Smooth muscle cell (in vitro differentiated cells): Measurements from ENCODE around the gene JOSD1. TPM values are rescaled to one million over a fixed set of nuclear protein-coding genes. Genes with fewer than 3 reads are reported as not detected.
A peak's percentile ranks its signal among the peaks of the same experiment; 100 is the strongest.

ENCODE experiments used
- DNase-seq: peaks from one replicate; lab custom pipeline; 2025; ENCODE audit not compliant: unreplicated experiment; lab: John Stamatoyannopoulos, UW
- H2AFZ ChIP-seq: fragments of 200-600 bp; sonication (generic); 2 replicates; pipeline ENCODE4 v1.6.0; 2016; ENCODE audit warnings: antibody characterized with exemption, low read depth, mild to moderate bottlenecking
- H3F3A ChIP-seq: fragments of 200-600 bp; sonication (generic); 2 replicates; pipeline ENCODE4 v1.6.0; 2017; ENCODE audit warnings: antibody characterized with exemption, low read depth
- H3K27ac ChIP-seq: fragments of 200-600 bp; sonication (generic); 2 replicates; pipeline ENCODE4 v1.5.1; 2016; ENCODE audit warnings: low read depth, mild to moderate bottlenecking
- H3K27me3 ChIP-seq: fragments of 200-600 bp; sonication (generic); 2 replicates; pipeline ENCODE4 v1.6.1; 2016; ENCODE audit warnings: low read depth, mild to moderate bottlenecking
- H3K36me3 ChIP-seq: fragments of 200-600 bp; sonication (generic); 2 replicates; pipeline ENCODE4 v1.5.1; 2016; ENCODE audit warnings: low read depth
- H3K4me1 ChIP-seq: fragments of 200-600 bp; sonication (generic); 2 replicates; pipeline ENCODE4 v1.5.1; 2016; ENCODE audit warnings: low read depth
- H3K4me2 ChIP-seq: fragments of 200-600 bp; sonication (generic); 2 replicates; pipeline ENCODE4 v1.6.0; 2016; ENCODE audit warnings: mild to moderate bottlenecking
- H3K4me3 ChIP-seq: fragments of 200-600 bp; sonication (generic); 2 replicates; pipeline ENCODE4 v1.5.1; 2016; ENCODE audit warnings: mild to moderate bottlenecking
- H3K79me2 ChIP-seq: fragments of 200-600 bp; sonication (generic); 2 replicates; pipeline ENCODE4 v1.6.0; 2016; ENCODE audit warnings: low read depth, mild to moderate bottlenecking
- H3K9ac ChIP-seq: fragments of 200-600 bp; sonication (generic); 2 replicates; pipeline ENCODE4 v1.6.0; 2016; ENCODE audit warnings: low read depth
- H3K9me3 ChIP-seq: fragments of 200-600 bp; sonication (generic); replicated peaks from 2 replicates; pipeline ENCODE4 v1.5.1; 2016; ENCODE audit warnings: low read depth
- H4K20me1 ChIP-seq: fragments of 200-600 bp; sonication (generic); 2 replicates; pipeline ENCODE4 v1.6.0; 2016; ENCODE audit warnings: low read depth
- CTCF ChIP-seq: fragments of 200-600 bp; sonication (generic); IDR thresholded peaks from 2 replicates; pipeline ENCODE4 v1.5.1; 2017; ENCODE audit warnings: borderline replicate concordance, mild to moderate bottlenecking, antibody characterized with exemption; ENCODE audit not compliant: insufficient read depth, poor library complexity, severe bottlenecking
- WGBS: methylation state at CpG from one replicate; pipeline ENCODE4 v1.1.7; 2016; ENCODE audit warnings: low lambda C conversion rate; 5-methylcytosine and 5-hydroxymethylcytosine counted together
- polyA plus RNA-seq: library from polyadenylated mRNA; unstranded; fragments of >200 nt; fragmentation: Nextera tagmentation; extraction: Ambion mirVana; gene quantifications from 2 replicates; pipeline ENCODE4 v1.2.1, GENCODE V29; 2016
- small RNA-seq: library from RNA; depleted of rRNA; stranded (forward); fragments of <200 nt; gene quantifications from one replicate; pipeline ENCODE3, GENCODE V24; 2014
- total RNA-seq: library from RNA; depleted of rRNA; stranded (reverse); fragments of >200 nt; gene quantifications from 2 replicates; pipeline ENCODE4 v1.2.3, GENCODE V29; 2014

The JOSD1 gene
- total and polyA plus RNA-seq, 2 experiments from 2014 or later: 6.2 to 38.9 TPM

- H3K9me3 ChIP-seq: no peaks in the 10 kb centered on the region
- WGBS: 93% methylated on average over 10 of the region's 13 CpGs
- no peak for DNase-seq
These were observed 59.2 kb downstream of the JOSD1 start for GRCh38 chr22:38641476-38642040.

GRCh38 chr22:38638728-38639127, 62.0 kb downstream of the JOSD1 start:
- Histone ChIP-seq H3K79me2 (no peaks in the 10 kb centered on the region), H3K9ac (no peak overlapping the region), H3K4me1 (no peaks in the 10 kb centered on the region), H3K36me3 (no peaks in the 10 kb centered on the region), H3K4me3 (no peak overlapping the region), H2AFZ (no peak overlapping the region), H3K9me3 (no peaks in the 10 kb centered on the region), H3K27ac (no peak overlapping the region), H4K20me1 (no peaks in the 10 kb centered on the region), H3F3A (no peaks in the 10 kb centered on the region), H3K4me2 (no peak overlapping the region), H3K27me3 (no peaks in the 10 kb centered on the region)
- no peak for DNase-seq
- no peak for TF ChIP-seq CTCF
- WGBS: 73% methylated on average over 3 of the region's 3 CpGs

More at GRCh38 chr22:38641476-38642040, 59.2 kb downstream of the JOSD1 start:
- Histone ChIP-seq H3K4me3 (no peak overlapping the region), H2AFZ (no peak overlapping the region), H3F3A (no peaks in the 10 kb centered on the region), H3K4me2 (no peak overlapping the region), H4K20me1 (no peaks in the 10 kb centered on the region), H3K27ac (no peak overlapping the region), H3K4me1 (no peaks in the 10 kb centered on the region), H3K36me3 (no peaks in the 10 kb centered on the region), H3K27me3 (no peaks in the 10 kb centered on the region), H3K9ac (no peak overlapping the region), H3K79me2 (no peaks in the 10 kb centered on the region)
- no peak for TF ChIP-seq CTCF

GRCh38 chr22:38638216-38638615, 62.5 kb downstream of the JOSD1 start:
- Histone ChIP-seq H3K4me2 (no peak overlapping the region), H3K4me3 (no peak overlapping the region), H3K27ac (no peak overlapping the region), H2AFZ (no peak overlapping the region), H3F3A (no peaks in the 10 kb centered on the region), H3K9ac (no peak overlapping the region), H3K9me3 (no peaks in the 10 kb centered on the region), H3K4me1 (no peaks in the 10 kb centered on the region), H3K27me3 (no peaks in the 10 kb centered on the region), H4K20me1 (no peaks in the 10 kb centered on the region), H3K36me3 (no peaks in the 10 kb centered on the region), H3K79me2 (no peaks in the 10 kb centered on the region)
- 94% methylated on average over 2 of the region's 2 CpGs for WGBS
- no peak for TF ChIP-seq CTCF
- no peak for DNase-seq

Small RNA genes lying within 50 kb of the gene (small RNA-seq; reads per million reads assigned to genes)
- gene AL021707.8: 1.2 reads per million, percentile 34 among the genes with 10 or more reads in this experiment

Other genes starting within 250 kb of the JOSD1 start
- 0.81 TPM in 1 of 2 replicates, not detected in the other for gene KCNJ4, start 245.7 kb downstream of the JOSD1 start, total RNA-seq
- gene KCNJ4, start 245.7 kb downstream of the JOSD1 start, polyA plus RNA-seq: not detected in 2 replicates
- 163 and 207 TPM in 2 replicates for gene KDELR3, start 232.8 kb downstream of the JOSD1 start, total RNA-seq
- 198 and 252 TPM in 2 replicates for gene KDELR3, start 232.8 kb downstream of the JOSD1 start, polyA plus RNA-seq
- gene DDX17, start 194.6 kb downstream of the JOSD1 start, total RNA-seq: 182 and 201 TPM in 2 replicates
- 11.5 and 22.2 TPM in 2 replicates for gene DDX17, start 194.6 kb downstream of the JOSD1 start, polyA plus RNA-seq
- 0.13 and 0.81 TPM in 2 replicates for gene DMC1, start 130.8 kb downstream of the JOSD1 start, total RNA-seq
- 0.77 and 1.1 TPM in 2 replicates for gene DMC1, start 130.8 kb downstream of the JOSD1 start, polyA plus RNA-seq
- 4.3 and 4.9 TPM in 2 replicates for gene FAM227A, start 44.6 kb downstream of the JOSD1 start, total RNA-seq
- 1.5 and 3.8 TPM in 2 replicates for gene FAM227A, start 44.6 kb downstream of the JOSD1 start, polyA plus RNA-seq
- gene CBY1, start 44.3 kb downstream of the JOSD1 start, total RNA-seq: 12.3 and 16.4 TPM in 2 replicates
- gene CBY1, start 44.3 kb downstream of the JOSD1 start, polyA plus RNA-seq: 50.4 and 52.9 TPM in 2 replicates
- 57.5 and 63.3 TPM in 2 replicates for gene TOMM22, start 19.0 kb downstream of the JOSD1 start, total RNA-seq
- gene TOMM22, start 19.0 kb downstream of the JOSD1 start, polyA plus RNA-seq: 64.7 and 71.2 TPM in 2 replicates
- 15.8 and 25.3 TPM in 2 replicates for gene GTPBP1, start 5.0 kb upstream of the JOSD1 start, total RNA-seq
- 23.7 and 24.3 TPM in 2 replicates for gene GTPBP1, start 5.0 kb upstream of the JOSD1 start, polyA plus RNA-seq
- 59.1 and 60.6 TPM in 2 replicates for gene SUN2, start 55.1 kb upstream of the JOSD1 start, total RNA-seq
- gene SUN2, start 55.1 kb upstream of the JOSD1 start, polyA plus RNA-seq: 71.7 and 81.9 TPM in 2 replicates
- 13.5 and 16.7 TPM in 2 replicates for gene DNAL4, start 93.2 kb upstream of the JOSD1 start, total RNA-seq
- 29.7 and 33.5 TPM in 2 replicates for gene DNAL4, start 93.2 kb upstream of the JOSD1 start, polyA plus RNA-seq
- gene NPTXR, start 143.1 kb upstream of the JOSD1 start, total RNA-seq: 1.3 and 2.0 TPM in 2 replicates
- 3.2 and 3.9 TPM in 2 replicates for gene NPTXR, start 143.1 kb upstream of the JOSD1 start, polyA plus RNA-seq
- gene CBX6, start 171.3 kb upstream of the JOSD1 start, total RNA-seq: 11.6 and 13.5 TPM in 2 replicates
- 23.9 and 27.4 TPM in 2 replicates for gene CBX6, start 171.3 kb upstream of the JOSD1 start, polyA plus RNA-seq